SK-N-SH (cell line): ENCODE data around the gene EIF5A. TPM values are rescaled to one million over a fixed set of nuclear protein-coding genes. Genes with fewer than 3 reads are reported as not detected.

Source experiments
- CTCF ChIA-PET: fragments of 300-600, 350-600 bp; formaldehyde crosslinking; extraction: SDS; loops from one replicate; lab custom pipeline; 2021; lab: Yijun Ruan, JAX
- POLR2A ChIA-PET: fragments of 350-600 bp; sonication (Branson Sonifier 250); formaldehyde crosslinking; extraction: SDS; loops from one replicate; lab custom pipeline; 2020; ENCODE audit warnings: antibody characterized with exemption, inconsistent platforms; lab: Yijun Ruan, JAX
- DNase-seq: peaks from one replicate; pipeline ENCODE4 v3.0.0; 2012
- H2AFZ ChIP-seq: fragments of 200-600 bp; sonication (generic); 2 replicates; pipeline ENCODE4 v1.8.1; 2016; ENCODE audit warnings: antibody characterized with exemption, mild to moderate bottlenecking, low read depth
- H3F3A ChIP-seq: fragments of 200-600 bp; sonication (generic); replicated peaks from 2 replicates; pipeline ENCODE3; 2016; ENCODE audit warnings: antibody characterized with exemption, mild to moderate bottlenecking; ENCODE audit not compliant: insufficient read depth
- H3K27ac ChIP-seq, 2 experiments: fragments of 200-500 bp in 1 of 2; fragments of 200-600 bp in 1 of 2; sonication (Bioruptor generic) in 1 of 2; sonication (generic), shearing (Covaris generic) in 1 of 2; 2 replicates each; pipeline versions ENCODE4 v1.5.1 to v1.6.1; 2014 to 2016; ENCODE audit warnings: low read depth in 2 of 2, inconsistent platforms in 1 of 2, low read length in 1 of 2, mild to moderate bottlenecking in 1 of 2, mixed read lengths in 1 of 2
- H3K27me3 ChIP-seq: fragments of 200-600 bp; sonication (generic), shearing (Covaris generic); 2 replicates; pipeline ENCODE4 v1.6.1; 2016; ENCODE audit warnings: mixed run types; ENCODE audit not compliant: insufficient read depth
- H3K36me3 ChIP-seq, 2 experiments: fragments of 200-500 bp in 1 of 2; fragments of 200-600 bp in 1 of 2; sonication (Bioruptor generic) in 1 of 2; sonication (generic) in 1 of 2; replicated peaks in 1 of 2; 2 replicates each; pipeline versions ENCODE3 to v1.5.1; 2014 to 2016; ENCODE audit warnings: low read length in 1 of 2, mild to moderate bottlenecking in 1 of 2; ENCODE audit not compliant: insufficient read depth in 2 of 2, control insufficient read depth in 1 of 2
- H3K4me1 ChIP-seq, 2 experiments: fragments of 200-500 bp in 1 of 2; fragments of 200-600 bp in 1 of 2; sonication (Bioruptor generic) in 1 of 2; sonication (generic), shearing (Covaris generic) in 1 of 2; 2 replicates each; pipeline versions ENCODE4 v1.5.1 to v1.6.1; 2014 to 2016; ENCODE audit warnings: low read depth in 1 of 2, low read length in 1 of 2, mixed run types in 1 of 2; ENCODE audit not compliant: insufficient read depth in 2 of 2, control insufficient read depth in 1 of 2
- H3K4me2 ChIP-seq: fragments of 200-600 bp; sonication (generic), shearing (Covaris generic); 2 replicates; pipeline ENCODE4 v1.6.1; 2017; ENCODE audit warnings: mixed run types
- H3K4me3 ChIP-seq, 2 experiments: fragments of 200-500 bp in 1 of 2; fragments of 200-600 bp in 1 of 2; sonication (Bioruptor generic) in 1 of 2; sonication (generic), shearing (Covaris generic) in 1 of 2; 2 replicates each; pipeline versions ENCODE4 v1.5.1 to v1.8.1; 2014 to 2016; ENCODE audit warnings: low read depth in 2 of 2, inconsistent platforms in 1 of 2, low read length in 1 of 2, mild to moderate bottlenecking in 1 of 2, mixed read lengths in 1 of 2, moderate library complexity in 1 of 2
- H3K79me2 ChIP-seq: fragments of 200-600 bp; sonication (generic); 2 replicates; pipeline ENCODE4 v1.8.1; 2017; ENCODE audit warnings: mild to moderate bottlenecking; ENCODE audit not compliant: insufficient read depth
- H3K9ac ChIP-seq: fragments of 200-600 bp; sonication (generic); 2 replicates; pipeline ENCODE4 v1.6.1; 2017; ENCODE audit warnings: mixed run types
- H3K9me2 ChIP-seq: fragments of 200-600 bp; sonication (generic); 2 replicates; pipeline ENCODE4 v1.6.1; 2017; ENCODE audit warnings: mixed run types
- H3K9me3 ChIP-seq: fragments of 200-600 bp; sonication (generic); 2 replicates; pipeline ENCODE4 v1.6.1; 2017; ENCODE audit warnings: mixed run types, mild to moderate bottlenecking, moderate library complexity
- H4K20me1 ChIP-seq: fragments of 200-600 bp; sonication (generic); 2 replicates; pipeline ENCODE4 v1.6.1; 2017; ENCODE audit warnings: mild to moderate bottlenecking, mixed run types; ENCODE audit not compliant: insufficient read depth
- EP300 ChIP-seq, 2 experiments: IDR thresholded peaks; 2 replicates each; pipeline versions ENCODE4 v1.4.0 to v1.6.1; 2012; ENCODE audit warnings: borderline replicate concordance in 1 of 2, low read depth in 1 of 2, low read length in 1 of 2
- EZH2phosphoT487 ChIP-seq: fragments of 200-600 bp; sonication (generic); IDR thresholded peaks from 2 replicates; pipeline ENCODE4 v1.6.1; 2017; ENCODE audit warnings: low read depth, mixed run types, mild to moderate bottlenecking, antibody characterized with exemption, moderate library complexity, borderline replicate concordance
- FOSL2 ChIP-seq: IDR thresholded peaks from 2 replicates; pipeline ENCODE4 v1.4.0; 2012; ENCODE audit warnings: low read depth, mild to moderate bottlenecking, moderate library complexity, borderline replicate concordance
- FOXM1 ChIP-seq: IDR thresholded peaks from 2 replicates; pipeline ENCODE4 v1.4.0; 2012; ENCODE audit warnings: low read depth, mild to moderate bottlenecking
- GATA2 ChIP-seq: sonication (generic); formaldehyde crosslinking; IDR thresholded peaks from 2 replicates; pipeline ENCODE4 v1.5.0; 2020; ENCODE audit warnings: mild to moderate bottlenecking, missing genetic modification reagents
- IRF3 ChIP-seq: fragments of 150-350 bp; IDR thresholded peaks from 2 replicates; pipeline ENCODE4 v1.6.1; 2016; ENCODE audit warnings: mild to moderate bottlenecking, low read depth, low read length
- JUND ChIP-seq: IDR thresholded peaks from 2 replicates; pipeline ENCODE4 v1.4.0; 2012
- MAX ChIP-seq: IDR thresholded peaks from 2 replicates; pipeline ENCODE4 v1.4.0; 2012; ENCODE audit warnings: low read depth
- MXI1 ChIP-seq: IDR thresholded peaks from 2 replicates; pipeline ENCODE4 v1.6.1; 2012; ENCODE audit warnings: mild to moderate bottlenecking, low read depth, low read length, improper control_type of control experiment
- NFIC ChIP-seq: IDR thresholded peaks from 2 replicates; pipeline ENCODE4 v1.4.0; 2012; ENCODE audit warnings: borderline replicate concordance
- NRF1 ChIP-seq: IDR thresholded peaks from 2 replicates; pipeline ENCODE4 v1.6.1; 2012; ENCODE audit warnings: low read depth, mild to moderate bottlenecking, low read length
- PBX3 ChIP-seq: IDR thresholded peaks from 2 replicates; pipeline ENCODE4; 2012
- RAD21 ChIP-seq: IDR thresholded peaks from 2 replicates; pipeline ENCODE4 v1.6.1; 2012; ENCODE audit warnings: mild to moderate bottlenecking, low read length
- RCOR1 ChIP-seq: fragments of 150-350 bp; IDR thresholded peaks from 2 replicates; pipeline ENCODE4 v1.6.1; 2017; ENCODE audit warnings: antibody characterized with exemption, low read length
- RFX5 ChIP-seq: IDR thresholded peaks from 2 replicates; pipeline ENCODE4 v1.6.1; 2012; ENCODE audit warnings: mild to moderate bottlenecking, improper control_type of control experiment, low read length
- RXRA ChIP-seq: IDR thresholded peaks from 2 replicates; pipeline ENCODE4 v1.4.0; 2012; ENCODE audit warnings: low read depth, mild to moderate bottlenecking, borderline replicate concordance
- SMC3 ChIP-seq: IDR thresholded peaks from 2 replicates; pipeline ENCODE4 v1.6.1; 2012; ENCODE audit warnings: low read depth, low read length, improper control_type of control experiment
- TAF1 ChIP-seq: IDR thresholded peaks from 2 replicates; pipeline ENCODE4 v1.6.1; 2012; ENCODE audit warnings: low read depth, mild to moderate bottlenecking, low read length, moderate library complexity, borderline replicate concordance
- TCF12 ChIP-seq: IDR thresholded peaks from 2 replicates; pipeline ENCODE4 v1.4.0; 2012
- USF2 ChIP-seq: fragments of 150-350 bp; IDR thresholded peaks from 2 replicates; pipeline ENCODE4 v1.6.1; 2017; ENCODE audit warnings: antibody characterized with exemption, low read length, low read depth, borderline replicate concordance
- WGBS: methylation state at CpG from one replicate; pipeline ENCODE4 v1.1.6; 2017; ENCODE audit warnings: low lambda C conversion rate; 5-methylcytosine and 5-hydroxymethylcytosine counted together
- polyA plus RNA-seq, 3 experiments: library from polyadenylated mRNA; depleted of rRNA; stranded (reverse); fragments of >200 nt; gene quantifications; 2 replicates each; pipeline ENCODE4 v1.2.3, GENCODE V29; 2012
- TF ChIP-seq, protein P1 (sequence below): IDR thresholded peaks from 2 replicates; pipeline ENCODE4 v1.6.1; 2012; ENCODE audit warnings: mild to moderate bottlenecking, low read depth, low read length, moderate library complexity

EIF5A gene
- polyA plus RNA-seq, 1 of the 3 experiments (the other 2 are of a cell fraction), result 971 TPM

DNA sequence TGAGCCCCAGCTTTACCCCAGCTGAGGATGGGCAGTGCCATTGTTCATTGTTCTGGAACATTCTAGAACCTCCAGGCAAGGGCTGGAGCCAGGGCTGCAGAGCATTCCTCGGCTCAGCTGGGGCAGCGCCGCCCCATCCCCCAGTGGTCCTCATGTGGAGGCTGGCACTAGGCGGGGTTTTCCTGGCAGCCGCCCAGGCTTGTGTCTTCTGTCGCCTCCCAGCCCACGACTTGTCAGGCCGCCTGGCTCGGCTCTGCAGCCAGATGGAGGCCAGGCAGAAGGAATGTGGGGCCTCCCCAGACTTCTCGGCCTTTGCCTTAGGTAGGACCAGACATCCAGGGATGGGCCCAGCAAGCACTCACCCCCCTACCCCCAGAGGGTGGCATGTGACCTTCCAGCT, 47.6 kb downstream of the EIF5A start, which contains the start of gene TMEM95 (continued):
- TF ChIP-seq NFIC, result peak; percentile 25; the same call in 1 of the 2 replicates
- no peak for TF ChIP-seq EZH2phosphoT487
- no peak for TF ChIP-seq JUND
- TF ChIP-seq RXRA, result no peak
- TF ChIP-seq, protein P1, sequence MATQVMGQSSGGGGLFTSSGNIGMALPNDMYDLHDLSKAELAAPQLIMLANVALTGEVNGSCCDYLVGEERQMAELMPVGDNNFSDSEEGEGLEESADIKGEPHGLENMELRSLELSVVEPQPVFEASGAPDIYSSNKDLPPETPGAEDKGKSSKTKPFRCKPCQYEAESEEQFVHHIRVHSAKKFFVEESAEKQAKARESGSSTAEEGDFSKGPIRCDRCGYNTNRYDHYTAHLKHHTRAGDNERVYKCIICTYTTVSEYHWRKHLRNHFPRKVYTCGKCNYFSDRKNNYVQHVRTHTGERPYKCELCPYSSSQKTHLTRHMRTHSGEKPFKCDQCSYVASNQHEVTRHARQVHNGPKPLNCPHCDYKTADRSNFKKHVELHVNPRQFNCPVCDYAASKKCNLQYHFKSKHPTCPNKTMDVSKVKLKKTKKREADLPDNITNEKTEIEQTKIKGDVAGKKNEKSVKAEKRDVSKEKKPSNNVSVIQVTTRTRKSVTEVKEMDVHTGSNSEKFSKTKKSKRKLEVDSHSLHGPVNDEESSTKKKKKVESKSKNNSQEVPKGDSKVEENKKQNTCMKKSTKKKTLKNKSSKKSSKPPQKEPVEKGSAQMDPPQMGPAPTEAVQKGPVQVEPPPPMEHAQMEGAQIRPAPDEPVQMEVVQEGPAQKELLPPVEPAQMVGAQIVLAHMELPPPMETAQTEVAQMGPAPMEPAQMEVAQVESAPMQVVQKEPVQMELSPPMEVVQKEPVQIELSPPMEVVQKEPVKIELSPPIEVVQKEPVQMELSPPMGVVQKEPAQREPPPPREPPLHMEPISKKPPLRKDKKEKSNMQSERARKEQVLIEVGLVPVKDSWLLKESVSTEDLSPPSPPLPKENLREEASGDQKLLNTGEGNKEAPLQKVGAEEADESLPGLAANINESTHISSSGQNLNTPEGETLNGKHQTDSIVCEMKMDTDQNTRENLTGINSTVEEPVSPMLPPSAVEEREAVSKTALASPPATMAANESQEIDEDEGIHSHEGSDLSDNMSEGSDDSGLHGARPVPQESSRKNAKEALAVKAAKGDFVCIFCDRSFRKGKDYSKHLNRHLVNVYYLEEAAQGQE, result no peak
- TF ChIP-seq FOSL2, result no peak

DNA sequence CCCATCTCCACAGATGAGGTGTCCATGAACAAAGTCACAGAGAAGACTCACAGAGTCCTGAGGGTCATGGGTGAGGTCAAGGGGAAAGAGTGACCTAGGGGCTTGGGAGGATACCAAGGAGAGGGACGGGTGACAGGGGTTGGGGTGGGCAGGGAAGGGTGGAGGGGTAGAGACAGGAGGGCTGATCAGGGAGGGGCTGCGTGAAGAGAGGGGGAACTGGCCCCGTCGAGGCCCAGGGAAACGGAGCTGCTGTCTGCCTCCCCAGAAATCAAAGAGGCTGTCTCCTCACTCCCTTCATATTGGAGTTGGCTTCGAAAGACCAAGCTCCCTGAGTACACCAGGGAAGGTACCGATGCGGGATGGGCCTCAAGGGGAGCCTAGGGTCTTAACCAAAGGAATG, 48.1 kb downstream of the EIF5A start:
- H3K27me3 ChIP-seq, result no peaks in the 10 kb centered on the region
- no peak overlapping the region for H3K4me3 ChIP-seq
- no peak for DNase-seq
- peaks cover 13 to 43% of the 10 kb centered on the region in 2 experiments; a peak in 2 of 4 replicates for H3K4me1 ChIP-seq
- no peaks in the 10 kb centered on the region for H3K9me2 ChIP-seq
- CTCF ChIA-PET, result interaction anchor here (0.6 to 5.2 kb wide), 43 partner anchors 8 to 332 kb away, joined by 3 to 52 read pairs (median 6); partner anchors contain the start of genes FGF11, NEURL4, NLGN2 and PLSCR3
- H3K36me3 ChIP-seq, result no peaks in the 10 kb centered on the region
- H3K79me2 ChIP-seq, result peaks cover 35% of the 10 kb centered on the region
- no peak overlapping the region for H2AFZ ChIP-seq
- no peak overlapping the region for H3K4me2 ChIP-seq
- H3F3A ChIP-seq, result peaks cover 5% of the 10 kb centered on the region
- POLR2A ChIA-PET, result interaction anchor here (0.7 to 2.0 kb wide), 3 partner anchors 26 to 205 kb away, joined by 3 to 5 read pairs (median 3); partner anchors contain the start of gene ZBTB4
- H4K20me1 ChIP-seq, result no peaks in the 10 kb centered on the region
- WGBS, result 81% methylated on average over 8 of the region's 8 CpGs
- TF ChIP-seq, protein P1, result no peak
- TF ChIP-seq EP300 (IDR thresholded peaks at IDR 0.05; ENCODE audit: borderline replicate concordance in 1 of 2, low read depth in 1 of 2, low read length in 1 of 2), result no peak
- no peak for TF ChIP-seq SMC3
- TF ChIP-seq NRF1, result no peak
- TF ChIP-seq RFX5, result no peak
- TF ChIP-seq PBX3, result no peak
- no peak for TF ChIP-seq USF2
- TF ChIP-seq RAD21, result no peak
- TF ChIP-seq FOXM1, result no peak
- TF ChIP-seq JUND, result no peak
- TF ChIP-seq RCOR1, result no peak
- TF ChIP-seq IRF3, result no peak
- TF ChIP-seq TCF12, result no peak
- TF ChIP-seq MXI1, result no peak
- TF ChIP-seq MAX, result no peak
- TF ChIP-seq GATA2 (CRISPR knock-in tag), result no peak
- no peak for TF ChIP-seq TAF1
- peak overlapping the region in 1 of 2 experiments; percentile 17; a peak in 1 of 4 replicates for H3K27ac ChIP-seq
- no peak overlapping the region for H3K9ac ChIP-seq
- no peaks in the 10 kb centered on the region for H3K9me3 ChIP-seq
